GM18951 (cell line): ENCODE results near the gene ERGIC3.

ENCODE experiments used
- POLR2A ChIP-seq: IDR thresholded peaks from 4 replicates; pipeline ENCODE4 v1.6.1; 2011; ENCODE audit warnings: mild to moderate bottlenecking; ENCODE audit not compliant: insufficient read length, insufficient read depth; ENCODE audit errors: extremely low read depth
- in situ Hi-C: fragments of 300-500 bp; cut with MboI; formaldehyde crosslinking; loops from one replicate; pipeline ENCODE4 v1.12.0; 2022; ENCODE audit warnings: low sequenced_read_pairs, mixed read lengths, inconsistent platforms; ENCODE audit not compliant: unreplicated experiment

ERGIC3 gene

GRCh38 chr20:35541783-35542662, at the start of gene ERGIC3:
ERGIC3 (plus strand) TSS chr20:35542078; CDS start chr20:35542098, 20 bp downstream.
- peak; percentile 82 for TF ChIP-seq POLR2A
- in situ Hi-C loops, result no loop called here

DNA sequence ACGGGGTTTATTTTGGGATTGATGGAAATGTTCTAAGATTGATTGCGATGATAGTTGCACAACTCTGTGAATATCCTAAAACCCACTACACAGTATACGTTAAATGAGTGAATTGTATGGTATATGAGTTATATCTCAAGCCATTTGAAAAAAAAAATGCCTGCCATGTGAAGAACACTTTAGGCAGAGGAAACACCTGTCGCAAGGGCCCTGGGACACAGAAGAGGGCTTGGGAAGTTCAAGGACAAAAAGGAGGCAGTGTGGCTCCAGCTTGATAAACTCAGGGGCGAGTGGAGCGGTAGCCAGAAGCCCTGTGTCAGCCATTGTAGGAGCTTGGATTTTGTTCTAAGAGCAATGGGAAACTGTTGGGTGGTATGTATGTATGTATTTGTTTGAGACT, 49.5 kb upstream of the ERGIC3 start:
- in situ Hi-C loops, result no loop called here
- no peak for TF ChIP-seq POLR2A

DNA sequence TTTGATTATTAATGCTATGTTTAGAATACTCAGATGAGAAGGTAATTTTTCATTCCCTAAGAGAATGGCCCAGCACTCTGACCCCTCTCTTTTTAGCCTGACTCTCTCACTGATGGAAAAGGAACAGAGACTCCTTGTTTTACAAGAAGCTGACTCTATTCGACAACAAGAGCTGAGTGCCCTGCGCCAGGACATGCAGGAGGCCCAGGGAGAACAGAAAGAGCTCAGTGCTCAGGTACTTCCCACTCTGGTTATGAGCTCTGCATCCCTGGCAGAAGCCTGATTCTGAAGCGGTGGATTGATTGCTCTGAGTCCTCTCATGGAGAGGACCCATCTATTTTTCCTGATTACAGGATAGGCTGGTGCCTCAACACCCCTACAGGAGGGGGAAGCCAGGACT, 45.4 kb upstream of the ERGIC3 start:
- TF ChIP-seq POLR2A, result no peak
- in situ Hi-C loops, result no loop called here

DNA sequence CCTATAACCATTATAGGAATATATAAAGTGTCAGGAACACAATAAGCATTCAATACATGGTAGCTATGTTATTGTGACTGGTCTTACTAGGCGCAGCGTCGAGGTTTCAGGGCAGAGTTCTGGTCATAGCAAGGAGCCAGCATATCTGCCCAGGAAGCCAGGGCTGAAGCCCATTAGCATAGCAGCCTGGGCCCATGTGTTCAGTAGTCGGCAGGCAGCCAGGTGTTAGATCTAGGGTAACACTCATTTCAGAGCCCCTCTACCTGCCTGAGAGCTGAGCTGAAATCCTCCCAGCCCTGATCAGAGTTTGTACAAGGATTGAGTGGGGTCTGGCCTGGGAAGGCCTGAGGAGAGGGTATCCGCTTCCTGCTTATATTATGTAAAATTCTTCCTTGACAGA, 44.6 kb upstream of the ERGIC3 start:
- in situ Hi-C loops, result no loop called here
- TF ChIP-seq POLR2A, result no peak

DNA sequence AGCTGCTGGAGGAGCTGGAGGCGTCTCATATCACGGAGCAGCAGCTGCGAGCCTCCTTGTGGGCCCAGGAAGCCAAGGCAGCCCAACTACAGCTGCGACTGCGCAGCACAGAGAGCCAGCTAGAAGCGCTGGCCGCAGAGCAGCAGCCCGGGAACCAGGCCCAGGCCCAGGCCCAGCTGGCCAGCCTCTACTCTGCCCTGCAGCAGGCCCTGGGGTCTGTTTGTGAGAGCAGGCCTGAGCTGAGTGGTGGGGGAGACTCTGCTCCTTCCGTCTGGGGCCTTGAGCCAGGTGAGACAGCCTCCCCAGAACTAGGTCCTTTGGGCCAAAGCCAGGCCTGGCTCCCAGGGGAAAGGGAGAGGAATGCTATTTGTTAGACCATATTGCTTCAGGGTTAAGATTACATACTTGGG, 44.1 kb upstream of the ERGIC3 start:
- in situ Hi-C loops, result no loop called here

GRCh38 chr20:35499271-35499670, 42.6 kb upstream of the ERGIC3 start:
- no peak for TF ChIP-seq POLR2A
- in situ Hi-C loops, result no loop called here

More for the DNA sequence above, 44.1 kb upstream of the ERGIC3 start:
- no peak for TF ChIP-seq POLR2A

- in situ Hi-C loops, result no loop called here
- TF ChIP-seq POLR2A, result no peak
Observed at GRCh38 chr20:35502352-35502751, 39.5 kb upstream of the ERGIC3 start.

GRCh38 chr20:35503281-35503680, 38.6 kb upstream of the ERGIC3 start:
- TF ChIP-seq POLR2A, result no peak
- in situ Hi-C loops, result no loop called here

- no peak for TF ChIP-seq POLR2A
- in situ Hi-C loops, result no loop called here
Observed at GRCh38 chr20:35503841-35504561, 37.9 kb upstream of the ERGIC3 start.

DNA sequence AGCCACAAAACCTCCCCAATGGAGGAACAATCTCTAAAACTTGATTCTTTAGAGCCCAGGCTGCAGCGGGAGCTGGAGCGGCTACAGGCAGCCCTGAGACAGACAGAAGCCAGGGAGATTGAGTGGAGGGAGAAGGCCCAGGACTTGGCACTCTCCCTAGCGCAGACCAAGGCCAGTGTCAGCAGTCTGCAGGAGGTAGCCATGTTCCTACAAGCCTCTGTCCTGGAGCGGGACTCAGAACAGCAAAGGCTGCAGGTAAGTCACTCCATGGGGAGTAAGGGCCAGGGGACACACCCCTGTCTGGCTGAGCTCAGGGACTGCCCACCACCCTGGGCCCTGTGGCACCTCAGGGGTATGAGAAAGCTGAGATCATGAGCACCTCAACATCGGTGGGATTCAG, 37.1 kb upstream of the ERGIC3 start:
- in situ Hi-C loops, result no loop called here
- no peak for TF ChIP-seq POLR2A

DNA sequence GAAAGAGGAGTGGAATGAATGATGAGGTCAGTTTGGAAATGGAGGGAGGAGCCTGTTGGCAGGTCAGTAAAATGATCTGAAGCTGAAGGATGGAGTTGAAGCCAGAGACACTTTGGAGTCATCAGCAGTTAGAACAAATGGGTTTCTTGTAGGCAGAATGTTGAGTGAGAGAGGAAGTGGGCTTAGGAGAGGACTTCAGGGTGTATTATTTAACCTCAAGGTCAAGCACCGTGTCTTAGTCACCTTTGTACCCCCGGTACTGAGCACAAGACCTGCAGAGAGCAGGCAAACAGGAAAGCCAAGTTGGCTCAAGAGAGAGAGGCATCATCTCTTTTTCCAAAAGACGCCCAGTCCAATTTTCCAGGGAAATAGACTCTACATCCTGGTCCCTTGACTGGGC, 35.7 kb upstream of the ERGIC3 start:
- no peak for TF ChIP-seq POLR2A
- in situ Hi-C loops, result no loop called here

- no peak for TF ChIP-seq POLR2A
- in situ Hi-C loops, result no loop called here
Observed at GRCh38 chr20:35506872-35507638, 34.8 kb upstream of the ERGIC3 start.

- no peak for TF ChIP-seq POLR2A
- in situ Hi-C loops, result no loop called here
Observed at GRCh38 chr20:35508493-35509218, 33.2 kb upstream of the ERGIC3 start.
